GM18499 (cell line): Measurements from ENCODE around the gene COL23A1.

Experiments used
- ATAC-seq: cut with Tn5 transposase; IDR thresholded peaks from one replicate; pipeline ENCODE4 v1.9.1; 2021; ENCODE audit warnings: moderate number of reproducible peaks; ENCODE audit not compliant: insufficient read depth, unreplicated experiment

The COL23A1 gene

GRCh38 chr5:178284093-178284675, 306.0 kb downstream of the COL23A1 start:
- ATAC-seq = no peak

DNA sequence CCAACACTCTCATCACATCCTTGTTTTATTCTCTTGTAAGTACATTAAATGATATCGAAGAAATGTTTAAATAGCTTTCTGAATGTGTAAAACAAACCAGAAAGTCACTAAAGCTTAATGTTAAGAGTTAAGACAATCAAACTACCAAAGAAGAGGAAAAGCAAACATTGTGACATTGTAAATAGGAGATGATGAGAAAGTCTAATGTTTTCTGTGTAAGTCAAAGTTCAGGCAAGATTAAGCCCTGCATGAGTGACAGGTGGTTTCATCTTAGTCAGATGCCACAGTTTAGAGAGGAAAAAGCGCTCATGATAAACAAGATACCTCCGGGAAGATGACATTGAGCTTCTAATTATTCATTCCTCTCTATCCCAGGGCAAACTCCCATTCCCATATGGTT, 306.7 kb downstream of the COL23A1 start:
- ATAC-seq = no peak

GRCh38 chr5:178282391-178282790, 307.8 kb downstream of the COL23A1 start:
- ATAC-seq = no peak

GRCh38 chr5:178281331-178281730, 308.9 kb downstream of the COL23A1 start:
- no peak for ATAC-seq

DNA sequence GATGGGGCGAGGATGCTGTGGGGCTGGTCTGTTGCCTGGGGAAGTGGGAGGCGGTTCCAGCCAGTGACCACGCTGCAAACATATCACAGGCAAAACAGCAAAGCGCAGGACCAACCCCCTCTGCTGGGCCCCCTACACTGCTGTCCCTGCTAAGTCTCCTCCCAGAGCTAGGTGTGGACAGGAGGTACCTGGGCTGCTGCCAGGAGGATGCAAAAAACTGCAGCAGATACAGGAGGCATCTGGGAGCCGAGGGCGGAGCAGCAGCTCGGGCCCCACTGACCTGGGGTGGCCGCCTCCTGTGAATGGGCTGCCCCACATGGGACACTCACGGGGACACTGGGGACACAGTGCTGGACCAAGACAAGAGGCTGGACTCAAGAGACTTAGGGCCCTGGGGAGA, 309.6 kb downstream of the COL23A1 start:
- no peak for ATAC-seq

- no peak for ATAC-seq
Observed at GRCh38 chr5:178279723-178280438, 310.3 kb downstream of the COL23A1 start.

GRCh38 chr5:178279026-178279722, 311.0 kb downstream of the COL23A1 start:
- ATAC-seq = no peak

- ATAC-seq = no peak
Observed at GRCh38 chr5:178278358-178279023, 311.7 kb downstream of the COL23A1 start.

DNA sequence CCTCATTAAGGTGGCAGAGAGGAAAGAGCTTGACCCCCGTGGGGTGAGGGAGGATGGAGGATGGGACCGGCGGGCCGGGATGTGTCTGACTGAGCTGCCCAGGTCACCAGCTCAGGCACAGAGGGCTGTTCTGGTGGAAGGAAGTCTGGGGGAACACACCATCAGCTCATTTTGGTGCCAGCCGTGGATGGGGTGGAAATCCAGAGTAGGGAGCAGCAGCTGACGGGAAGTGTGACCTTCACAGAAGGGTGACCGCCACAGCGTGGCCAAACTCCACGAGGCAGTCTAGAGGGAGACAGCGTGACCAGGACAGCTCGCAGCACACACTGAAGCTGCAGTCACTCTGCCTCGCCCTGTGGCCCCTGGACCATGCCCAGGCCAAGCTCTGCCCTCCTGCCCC, 312.3 kb downstream of the COL23A1 start:
- ATAC-seq = no peak

DNA sequence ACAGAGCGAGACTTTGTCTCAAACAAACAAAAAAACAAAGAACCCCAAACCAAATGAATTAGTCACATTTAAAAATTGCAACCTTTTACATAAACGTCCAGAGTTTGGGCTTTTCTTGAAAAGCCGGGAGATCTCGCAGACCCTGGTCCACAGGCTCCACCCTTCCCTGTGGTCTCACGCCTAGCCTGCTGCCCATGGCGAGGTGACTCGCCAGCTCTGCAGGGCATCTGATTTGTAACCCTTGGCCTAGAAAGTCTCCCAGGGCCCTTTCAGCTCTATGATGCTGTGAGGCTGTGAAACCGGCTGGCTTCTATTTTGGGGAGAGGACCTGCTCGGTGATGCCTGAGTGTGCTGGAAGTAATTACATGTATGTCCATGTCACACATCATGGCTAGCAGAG, 312.8 kb downstream of the COL23A1 start:
- no peak for ATAC-seq

GRCh38 chr5:178274781-178275537, 315.2 kb downstream of the COL23A1 start:
- no peak for ATAC-seq

- ATAC-seq = no peak
Observed at GRCh38 chr5:178273665-178274541, 316.3 kb downstream of the COL23A1 start.

- no peak for ATAC-seq
Observed at GRCh38 chr5:178273041-178273440, 317.2 kb downstream of the COL23A1 start.

DNA sequence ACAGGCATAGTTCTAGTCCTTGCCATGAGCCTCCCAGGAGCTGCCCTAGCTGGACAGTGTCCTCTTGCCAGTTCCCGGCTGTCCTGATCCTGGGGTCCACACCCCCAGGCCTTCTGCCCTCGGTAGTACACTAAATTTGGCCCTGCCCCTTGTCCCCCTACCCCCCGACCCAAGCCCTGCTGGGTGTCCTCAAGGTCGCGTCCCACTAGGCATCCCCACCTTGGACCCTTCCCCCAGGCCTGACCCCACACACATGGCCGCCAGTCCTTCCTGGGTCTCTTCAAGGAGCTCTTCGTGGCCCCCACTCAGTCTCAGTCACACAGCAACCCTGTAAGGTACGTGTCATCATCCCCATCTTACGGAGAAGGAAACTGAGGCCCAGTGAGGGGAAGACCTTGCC, 317.6 kb downstream of the COL23A1 start:
- ATAC-seq = no peak

DNA sequence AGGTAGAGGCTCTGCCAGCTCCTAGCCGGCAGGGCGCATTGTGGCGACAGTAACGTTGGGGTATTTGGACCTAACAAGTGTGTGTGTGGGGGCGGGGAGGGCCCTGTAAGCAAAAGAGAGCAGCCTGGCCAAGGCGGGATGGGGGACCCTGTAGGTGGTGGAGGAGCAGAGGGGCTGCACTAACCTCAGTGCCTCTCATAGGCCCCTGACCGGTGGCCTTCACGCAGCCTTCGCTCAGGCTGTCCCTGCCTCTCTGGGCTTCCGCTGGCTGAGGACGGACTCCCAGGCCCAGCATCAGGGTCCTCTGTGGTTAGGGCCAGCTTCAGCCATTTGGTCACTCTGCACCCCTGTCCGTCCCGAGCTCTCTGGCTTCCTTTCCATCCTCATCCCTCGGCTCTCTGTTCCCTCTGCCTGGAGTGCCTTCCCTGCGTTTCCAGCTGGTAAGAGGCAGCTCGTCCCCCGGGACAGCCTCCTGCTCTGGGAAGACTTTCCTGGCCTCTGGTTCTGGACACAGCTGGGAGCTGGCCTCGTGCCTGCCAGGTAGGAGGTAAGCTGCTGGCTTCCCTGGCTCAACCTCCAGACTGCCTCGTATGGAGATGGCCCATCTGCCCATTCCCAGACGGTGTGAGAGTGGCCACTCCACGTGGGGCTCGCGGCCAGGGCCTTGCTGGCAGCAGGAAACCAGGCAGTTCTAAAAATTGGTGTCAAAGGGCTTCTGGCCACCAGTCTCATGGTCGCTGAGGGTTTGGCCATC, 318.3 kb downstream of the COL23A1 start:
- ATAC-seq = no peak

DNA sequence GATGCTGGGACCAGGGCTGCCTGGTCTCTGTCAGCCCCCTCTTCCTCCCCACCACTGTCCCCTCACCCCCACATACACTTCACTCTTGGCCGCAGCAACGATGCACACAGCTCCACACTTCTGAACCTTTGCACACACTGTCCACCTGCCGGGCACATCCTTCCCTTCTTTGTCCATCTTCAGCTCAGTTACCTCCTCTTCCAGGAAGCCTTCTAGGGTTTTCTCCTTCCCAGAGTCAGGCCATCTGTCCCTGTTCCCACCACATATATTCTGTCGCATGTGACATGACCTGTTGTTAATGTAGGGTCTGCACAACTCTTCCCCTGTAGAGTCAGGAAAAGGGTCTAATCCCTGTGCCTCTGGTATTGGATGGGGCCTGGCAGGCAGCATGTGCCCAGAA, 319.0 kb downstream of the COL23A1 start:
- ATAC-seq = no peak

DNA sequence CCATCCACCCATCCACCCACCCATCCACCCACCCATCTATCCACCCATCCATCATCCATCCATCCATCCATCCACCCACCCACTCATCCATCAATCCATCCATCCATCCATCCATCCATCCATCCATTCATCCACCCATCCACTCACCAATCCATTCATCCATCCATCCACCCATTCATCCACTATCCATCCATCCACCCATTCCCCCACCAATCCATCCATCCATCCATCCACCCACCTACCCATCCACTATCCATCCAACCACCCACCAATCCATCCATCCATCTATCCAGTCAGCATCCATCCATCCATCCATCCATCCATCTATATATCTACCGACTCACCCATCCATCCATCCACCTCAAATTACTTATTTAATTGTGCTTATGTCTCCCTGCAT, 320.7 kb downstream of the COL23A1 start:
- no peak for ATAC-seq

DNA sequence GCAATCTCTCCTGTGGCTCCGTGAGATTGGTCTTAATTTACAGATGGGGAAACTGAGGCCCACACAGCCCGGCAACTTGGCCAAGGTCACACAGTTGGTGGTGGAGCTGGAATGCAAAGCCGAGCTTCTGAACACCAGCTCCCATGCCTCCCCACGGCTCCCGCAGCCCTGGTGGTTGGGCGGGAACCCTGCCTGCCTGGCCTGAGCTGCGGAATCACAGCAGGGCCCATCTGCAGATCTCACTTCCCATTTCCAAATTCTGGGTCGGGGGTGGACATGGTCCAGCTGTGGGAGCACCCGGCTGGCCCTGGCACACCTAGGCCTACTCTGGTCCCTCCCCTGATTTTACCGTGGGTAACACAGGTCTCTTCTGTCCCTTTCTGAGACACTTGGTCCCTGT, 322.3 kb downstream of the COL23A1 start:
- no peak for ATAC-seq

DNA sequence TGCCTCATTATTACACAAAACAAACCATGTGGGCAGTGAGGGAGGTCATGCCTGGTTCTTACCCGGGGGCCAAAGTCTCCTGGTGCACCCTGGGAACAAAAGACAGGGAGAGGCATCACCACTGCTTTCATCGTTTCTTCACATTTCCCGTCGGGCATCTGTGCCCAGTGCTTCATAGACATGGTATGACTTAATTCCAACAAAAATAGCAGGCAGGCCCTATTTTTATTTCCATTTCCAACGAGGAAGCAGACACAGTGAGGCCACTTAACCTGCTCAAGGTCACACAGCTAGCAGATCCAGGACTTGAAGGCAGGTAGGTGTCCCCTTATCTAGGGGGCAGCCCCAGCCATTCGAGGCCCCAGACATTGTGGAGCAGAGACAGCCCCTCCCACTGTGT, 322.9 kb downstream of the COL23A1 start:
- ATAC-seq = no peak
